ENCODE data around the gene WWTR1.

The WWTR1 gene

DNA sequence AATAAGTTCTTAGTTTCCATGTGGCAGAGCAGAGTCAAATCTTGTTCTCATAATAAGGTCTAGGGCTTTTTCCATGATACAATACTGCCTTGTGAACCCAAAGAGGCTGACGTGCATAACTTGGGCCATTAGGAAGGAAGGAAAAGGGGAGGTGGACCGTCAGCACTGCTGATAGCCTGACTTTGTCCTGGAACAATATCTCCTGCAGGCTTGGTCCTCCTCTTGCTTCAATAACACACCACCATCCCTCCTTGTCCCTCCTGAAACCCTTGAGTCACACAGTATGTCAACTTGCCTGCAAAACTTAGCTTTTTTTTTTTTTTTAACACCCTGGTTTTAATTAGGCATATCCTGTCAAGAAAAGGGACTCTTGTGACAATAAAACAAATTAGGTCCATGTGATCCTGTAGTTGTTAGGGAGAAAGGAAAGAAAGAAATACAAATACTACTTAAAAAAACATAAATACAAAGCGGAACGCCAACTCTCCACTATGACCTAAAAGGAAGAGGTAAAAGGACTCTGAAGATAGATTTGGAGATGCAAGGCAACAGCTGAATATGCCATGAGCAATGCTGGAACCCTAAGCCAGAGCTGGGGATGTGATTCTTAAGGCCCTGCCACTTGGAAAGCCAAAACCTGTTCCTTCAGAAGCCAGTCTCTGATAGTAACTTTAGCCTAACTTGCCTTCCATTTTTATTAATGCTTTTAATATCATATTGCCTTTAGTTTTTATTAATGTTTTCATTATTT lies 67.0 kb downstream of the WWTR1 start:
- no peak for DNase-seq

DNA sequence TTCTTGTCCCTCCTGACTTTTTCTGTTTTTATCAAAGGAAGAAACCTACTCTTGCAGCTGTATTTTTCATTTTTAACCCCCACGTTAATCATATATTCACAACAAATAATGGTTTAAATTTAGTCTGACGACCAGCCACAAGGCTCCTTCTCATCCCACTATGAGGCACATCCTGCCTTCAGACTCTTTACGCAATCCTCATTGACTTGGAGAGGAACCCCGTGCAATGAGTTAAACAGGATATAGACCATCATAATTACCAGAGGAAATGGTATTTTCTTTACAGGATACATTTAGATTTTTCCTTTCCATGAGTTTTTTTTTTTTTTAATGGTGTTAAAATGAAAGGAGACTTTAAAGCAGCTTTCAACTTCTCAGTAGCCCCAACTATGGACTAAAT lies 68.5 kb downstream of the WWTR1 start:
- DNase-seq: no peak

DNA sequence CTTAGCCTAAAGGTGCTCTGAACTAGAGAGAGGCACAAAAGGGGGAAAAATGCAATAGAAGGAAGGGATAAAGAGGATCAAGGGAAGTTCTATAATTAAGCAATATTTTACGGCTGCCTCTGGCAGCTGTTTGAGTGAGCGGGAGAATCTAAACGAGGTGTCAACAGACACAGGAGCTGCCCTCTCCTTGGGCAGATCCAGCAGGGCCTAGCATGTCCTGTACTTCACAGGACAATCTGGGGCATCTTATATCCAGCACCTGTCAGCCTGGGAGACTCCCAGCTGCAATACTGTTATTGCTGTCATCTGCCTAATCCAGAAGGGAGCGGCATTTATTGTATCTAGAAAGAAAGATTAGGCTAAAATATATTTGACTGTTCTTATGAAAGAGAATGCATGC lies 68.9 kb downstream of the WWTR1 start:
- no peak for DNase-seq

DNA sequence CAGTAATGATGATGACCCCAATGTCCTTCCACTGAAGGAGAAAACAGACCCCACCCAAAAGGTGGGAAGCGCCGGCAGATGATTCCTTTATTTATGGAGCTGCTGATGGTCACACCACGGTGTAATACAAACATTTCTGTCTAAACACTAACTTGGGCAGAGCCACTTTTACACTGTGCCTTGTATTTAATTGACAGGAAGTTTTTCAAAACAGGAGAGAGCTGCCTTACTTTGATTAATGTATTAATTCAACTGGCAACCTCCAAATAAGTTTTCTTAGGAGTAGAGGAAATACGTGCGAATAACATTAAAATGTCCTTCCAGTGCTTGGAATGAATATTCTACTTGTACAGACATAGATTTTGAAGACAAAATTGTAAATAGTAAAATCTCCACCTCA lies 70.4 kb downstream of the WWTR1 start:
- no peak for DNase-seq

DNA sequence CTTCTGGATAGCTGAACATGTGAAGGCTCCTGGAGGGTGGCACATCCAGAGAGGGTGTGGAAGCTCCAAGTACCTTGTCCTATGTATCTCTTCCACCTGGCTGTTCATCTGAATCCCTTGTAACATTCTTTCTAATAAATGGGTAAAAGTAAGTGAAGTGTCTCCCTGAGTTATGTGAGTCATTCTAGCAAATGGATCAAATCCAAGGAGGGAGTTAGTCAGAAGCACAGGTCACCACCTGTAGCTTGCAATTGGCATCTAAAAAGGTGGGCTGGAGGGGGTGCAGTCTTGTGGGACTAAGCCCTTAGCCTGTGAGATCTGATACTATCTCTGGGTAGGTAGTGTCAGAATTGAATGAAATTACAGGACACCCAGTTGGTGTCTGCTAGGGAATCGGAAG lies 71.0 kb downstream of the WWTR1 start:
- DNase-seq: no peak

DNA sequence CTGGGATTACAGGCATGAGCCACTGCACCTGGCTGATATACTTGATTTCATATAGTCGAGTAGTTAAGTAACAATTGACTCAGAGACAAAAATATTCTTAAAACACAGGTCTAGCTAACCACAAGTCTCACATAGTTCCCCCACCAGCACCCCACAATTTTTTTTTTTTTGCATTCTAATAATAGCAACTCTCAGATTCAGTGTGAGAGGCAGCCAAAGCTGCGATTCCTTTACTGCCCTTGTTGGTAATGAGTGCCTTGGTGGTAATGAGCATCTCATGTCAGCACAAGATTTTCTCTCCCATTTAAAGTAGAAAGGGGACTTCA lies 72.5 kb downstream of the WWTR1 start:
- no peak for DNase-seq

DNA sequence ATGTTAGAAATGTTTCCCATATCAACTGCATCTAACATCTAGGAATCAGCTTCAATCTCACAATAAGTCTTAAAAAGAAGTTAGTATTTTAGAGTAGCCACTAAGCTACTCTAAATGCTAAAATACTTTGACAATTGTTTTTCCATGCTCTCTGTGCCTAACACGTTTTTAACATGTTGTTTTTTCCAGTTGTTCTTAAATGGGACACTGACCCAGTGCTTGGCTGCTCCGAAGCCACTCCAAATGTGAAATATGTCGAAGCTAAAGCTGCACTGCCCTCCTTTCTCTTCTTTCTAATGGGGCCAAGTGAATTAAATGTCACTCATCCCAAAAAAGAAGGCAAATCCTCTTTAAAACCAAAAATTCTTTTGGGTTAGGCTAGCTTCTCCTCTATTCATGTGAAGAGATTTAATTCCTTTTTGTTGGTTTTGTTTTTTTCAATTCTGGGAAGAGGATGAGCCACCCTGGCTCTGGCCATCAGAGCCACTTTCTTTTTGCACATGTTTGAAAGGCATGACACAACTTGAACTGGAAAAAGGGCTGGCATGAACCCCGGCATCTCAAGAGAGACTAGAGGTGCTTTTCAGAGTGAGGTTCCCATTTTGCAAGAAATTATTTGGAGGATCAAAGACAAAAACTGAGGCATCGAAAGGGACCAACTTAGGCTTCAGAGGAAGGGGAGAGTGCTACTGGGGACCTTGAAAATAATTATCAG lies 73.7 kb downstream of the WWTR1 start:
- no peak for DNase-seq

DNA sequence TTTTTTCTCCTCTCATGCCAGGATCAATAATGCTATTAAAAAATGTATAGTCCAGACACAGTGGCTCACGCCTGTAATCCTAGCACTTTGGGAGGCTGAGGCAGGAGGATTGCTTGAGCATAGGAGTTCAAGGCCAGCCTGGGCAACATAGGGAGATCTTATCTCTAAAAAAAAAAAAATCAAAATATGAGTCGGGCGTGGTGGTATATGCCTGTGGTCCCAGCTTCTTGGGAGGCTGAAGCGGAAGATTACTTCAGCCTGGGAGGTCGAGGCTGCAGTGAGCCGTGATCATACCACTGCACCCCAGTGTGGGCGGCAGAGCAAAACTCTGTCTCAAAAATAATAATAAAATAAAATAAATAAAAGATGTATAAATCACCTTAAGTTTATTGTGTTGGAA lies 75.4 kb downstream of the WWTR1 start:
- DNase-seq: no peak

DNA sequence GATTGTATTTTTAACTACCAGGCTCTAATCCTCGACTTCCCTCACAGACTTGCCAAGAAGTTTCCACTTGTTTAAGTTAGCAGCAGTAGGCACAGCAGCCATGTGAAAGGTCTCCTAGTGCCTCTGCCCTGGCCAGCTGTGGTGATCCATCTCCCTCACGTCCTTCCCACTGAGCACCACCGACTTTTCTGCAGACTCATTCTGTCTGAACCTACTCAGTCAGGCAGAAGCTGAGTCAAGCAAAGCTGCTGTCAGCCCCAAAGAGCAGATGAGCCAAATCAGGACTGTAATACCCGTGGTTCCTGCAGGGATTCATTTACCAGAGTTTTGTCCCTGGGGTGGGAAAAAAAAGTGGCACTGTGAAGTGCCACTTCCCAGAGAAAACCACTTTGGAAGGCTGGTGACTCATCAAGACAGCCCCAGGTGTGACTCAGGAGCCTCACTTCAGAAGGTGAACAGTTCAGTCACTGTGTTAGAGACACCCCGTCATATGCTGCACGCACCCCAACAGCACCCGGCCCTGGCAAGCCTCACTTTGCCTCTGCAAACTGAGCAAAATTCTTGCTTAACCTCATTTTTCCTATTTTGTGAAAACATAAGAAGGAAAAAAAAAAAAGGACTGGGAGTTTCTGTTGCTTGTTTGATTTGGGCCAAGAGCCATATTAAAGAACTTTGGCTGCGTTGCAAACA lies 76.0 kb downstream of the WWTR1 start:
- peak; percentile 31 for DNase-seq

DNA sequence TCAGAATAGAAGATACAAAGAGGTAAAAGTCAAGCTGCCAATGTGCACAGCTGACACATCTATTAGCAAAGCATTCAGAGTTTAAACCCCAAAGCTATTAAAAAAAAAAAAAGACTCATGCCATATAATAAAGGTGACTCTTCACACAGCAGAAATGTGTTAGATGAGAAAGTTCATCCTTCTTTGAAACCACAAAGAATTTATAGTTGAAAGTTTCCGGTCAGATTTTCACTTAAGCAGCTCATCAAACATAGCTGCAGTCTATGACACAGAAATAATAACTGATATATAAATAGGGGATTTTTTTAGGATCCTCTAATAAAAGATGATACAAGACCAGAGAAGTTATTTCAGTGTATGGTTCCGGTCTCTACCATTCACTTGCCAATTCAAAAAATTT lies 76.6 kb downstream of the WWTR1 start:
- no peak for DNase-seq

DNA sequence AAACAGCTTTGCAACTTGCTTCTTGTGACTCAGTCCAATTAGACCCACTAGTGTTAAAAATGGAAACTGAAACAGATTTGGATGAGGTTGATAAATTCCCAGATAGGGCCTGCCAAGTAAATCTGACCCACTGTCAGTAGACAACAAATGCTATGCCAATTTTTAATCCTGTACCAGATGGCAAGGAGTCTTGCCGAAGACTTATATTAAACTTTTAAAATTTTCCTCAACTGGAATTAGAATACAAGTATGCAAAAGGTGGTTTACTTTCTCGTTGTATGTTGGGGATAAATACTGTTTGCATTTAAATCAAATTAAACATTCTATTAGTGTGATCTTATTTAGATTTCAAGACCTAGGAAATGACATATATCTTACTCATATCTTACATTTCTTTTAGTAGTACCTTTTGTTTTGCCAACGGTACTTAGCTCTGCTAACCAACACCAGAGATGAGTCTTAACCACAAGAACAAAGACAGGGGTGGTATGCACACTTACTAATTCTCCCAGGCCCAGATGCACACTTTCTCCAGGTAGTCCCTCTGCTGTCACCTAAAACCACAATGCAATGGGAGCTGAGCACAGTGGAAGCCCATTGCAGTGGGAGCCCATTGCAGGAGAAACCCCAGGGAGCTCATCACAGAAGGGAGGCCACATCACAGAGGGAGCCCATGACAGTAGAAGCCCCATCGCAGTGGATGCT lies 77.8 kb downstream of the WWTR1 start:
- DNase-seq: no peak

DNA sequence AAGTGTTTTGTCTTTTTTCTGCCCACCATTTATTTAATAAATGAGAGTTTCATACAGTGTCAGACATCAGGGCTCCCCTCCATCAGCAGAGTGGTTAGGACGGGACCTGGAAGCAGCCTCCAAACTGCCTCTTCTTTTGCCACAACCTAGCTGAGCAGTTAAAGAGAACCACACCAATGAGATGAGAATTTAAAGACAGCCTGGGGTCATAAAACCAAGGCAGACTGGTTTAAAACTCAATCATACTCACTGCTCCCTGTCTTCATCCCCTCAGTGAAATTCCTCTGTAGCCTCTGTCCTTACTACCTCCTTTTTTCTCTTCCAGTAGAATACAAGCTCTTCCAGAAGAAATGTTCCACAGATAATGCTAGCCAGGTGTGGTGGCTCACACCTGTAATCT lies 78.7 kb downstream of the WWTR1 start:
- DNase-seq: no peak

DNA sequence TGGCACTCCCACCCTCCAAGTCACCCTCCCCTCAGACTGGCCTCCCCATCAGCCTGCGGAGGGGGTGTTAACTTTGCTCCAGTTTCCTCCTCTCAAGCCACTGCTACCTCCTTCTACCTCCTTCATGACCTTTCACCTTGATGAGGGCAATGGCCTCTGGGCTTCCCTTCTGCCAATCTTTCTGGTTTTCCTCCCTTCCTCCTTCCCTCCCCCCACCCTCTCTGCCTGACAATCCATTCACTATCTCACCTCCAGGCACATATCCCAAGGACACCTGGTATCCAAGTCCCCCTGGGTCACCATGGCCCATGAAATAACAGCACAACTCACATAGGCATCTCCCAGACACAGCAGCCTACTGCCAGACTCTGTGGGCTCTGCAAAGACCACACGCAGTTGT lies 80.0 kb downstream of the WWTR1 start:
- DNase-seq: no peak

DNA sequence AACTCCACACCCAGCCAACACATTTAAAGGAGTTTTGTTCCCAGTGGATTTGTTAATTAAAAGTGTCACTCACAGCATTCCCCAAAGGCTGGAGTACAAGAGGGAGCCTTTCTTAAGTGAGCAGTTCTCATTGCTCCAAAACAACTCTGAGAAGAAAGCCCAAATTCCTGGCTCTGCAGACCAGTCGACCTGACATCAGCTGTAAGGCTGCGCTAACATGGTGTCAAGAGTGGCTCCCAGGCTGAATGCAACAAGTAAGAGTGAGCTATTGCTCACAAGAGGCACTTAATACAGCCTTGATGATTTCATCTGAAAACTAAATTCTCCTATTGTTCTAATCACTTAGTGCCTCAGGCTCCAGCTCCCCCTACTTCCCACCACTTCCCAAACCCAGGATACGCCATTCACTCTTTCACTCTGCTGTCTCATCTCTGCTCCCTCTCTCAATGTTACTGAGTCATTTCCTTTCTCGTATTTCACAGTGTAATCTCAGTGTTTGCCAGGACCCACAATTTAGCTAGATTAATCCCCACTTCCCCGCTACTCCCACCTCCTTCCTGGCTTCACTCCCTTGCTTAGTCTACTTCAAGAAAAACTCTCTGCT lies 81.8 kb downstream of the WWTR1 start:
- peak; percentile 33 for DNase-seq

DNA sequence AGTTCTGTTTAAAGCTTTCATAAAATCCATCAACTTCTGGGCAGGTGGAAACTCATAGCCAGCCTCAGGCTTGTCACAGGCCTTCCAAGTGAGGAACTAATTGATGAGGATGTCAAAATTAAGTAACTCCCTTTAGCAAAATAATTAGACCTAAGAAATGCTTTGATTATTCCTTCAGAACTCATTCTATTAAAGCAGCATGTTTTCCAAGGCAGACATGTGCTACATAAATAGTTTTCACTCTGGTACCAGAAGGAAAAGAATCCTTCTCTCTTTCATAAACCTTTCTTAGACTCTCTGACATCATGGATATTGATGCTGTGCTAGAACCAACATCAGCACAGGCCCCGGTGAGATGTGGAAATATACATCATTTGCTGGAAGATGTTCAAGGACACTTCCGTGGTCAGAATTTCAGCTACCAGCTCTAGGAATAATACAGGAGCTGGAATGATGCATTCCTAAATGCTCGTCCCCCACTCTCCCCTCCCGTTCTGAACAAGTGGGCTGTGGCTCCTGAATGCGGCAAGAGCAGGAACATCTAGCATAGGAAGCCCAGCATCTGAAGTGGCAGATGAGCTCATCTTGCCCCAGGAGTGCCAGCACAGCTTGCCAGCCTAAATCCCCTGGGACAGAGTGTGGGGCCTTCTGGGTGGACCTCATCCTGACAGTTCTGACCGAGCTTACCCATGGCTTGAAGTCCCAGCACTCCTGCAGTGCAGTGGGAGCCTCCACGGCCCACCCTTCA lies 82.4 kb downstream of the WWTR1 start:
- DNase-seq: no peak

DNA sequence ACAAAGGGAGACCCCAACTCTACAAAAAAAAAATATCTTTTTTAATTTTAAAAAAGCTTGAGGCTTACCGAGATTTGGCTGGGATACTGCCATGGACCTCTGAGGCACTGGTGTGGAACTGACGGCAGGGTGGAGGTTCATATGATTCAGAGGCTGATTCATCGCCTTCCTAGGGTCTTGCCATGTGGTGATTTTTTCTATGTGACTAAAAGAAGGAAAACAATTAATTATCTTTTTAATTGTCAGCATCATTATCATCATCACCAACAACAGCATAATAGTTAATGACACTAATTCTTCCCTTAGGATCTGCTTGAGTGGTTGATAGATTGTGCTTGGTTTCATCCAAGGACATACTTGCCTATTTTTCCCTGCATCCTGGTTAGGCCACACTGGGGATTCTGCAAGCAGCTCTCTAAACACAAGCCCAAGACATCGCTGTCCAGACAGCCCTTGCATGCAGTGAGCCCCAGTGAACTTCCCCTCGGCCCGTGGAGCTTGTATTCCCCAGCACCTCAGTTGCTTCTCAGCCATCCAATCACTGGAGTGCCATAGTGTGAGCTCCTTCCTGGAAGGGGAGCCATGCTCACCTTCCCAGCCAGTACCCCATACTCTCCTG lies 84.9 kb downstream of the WWTR1 start:
- no peak for DNase-seq

DNA sequence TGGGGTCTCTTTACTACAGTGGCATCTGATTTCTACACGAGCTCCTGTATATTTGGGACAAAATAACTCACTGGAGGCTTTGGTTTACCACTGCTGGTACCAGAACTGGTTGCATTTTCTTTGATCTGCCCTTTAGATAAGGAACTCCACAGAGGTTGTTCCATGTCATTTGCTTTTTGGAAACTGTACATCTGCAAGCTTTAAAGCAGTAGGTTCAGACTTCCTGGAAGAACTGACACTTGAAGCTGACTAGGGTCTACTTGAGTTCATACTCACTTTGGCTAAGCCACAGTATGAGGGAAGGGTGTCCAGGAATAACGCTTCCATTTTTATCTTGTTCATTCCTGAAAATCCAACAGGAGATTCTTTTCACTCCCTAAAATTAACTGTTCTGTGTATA lies 86.4 kb downstream of the WWTR1 start:
- DNase-seq: no peak

DNA sequence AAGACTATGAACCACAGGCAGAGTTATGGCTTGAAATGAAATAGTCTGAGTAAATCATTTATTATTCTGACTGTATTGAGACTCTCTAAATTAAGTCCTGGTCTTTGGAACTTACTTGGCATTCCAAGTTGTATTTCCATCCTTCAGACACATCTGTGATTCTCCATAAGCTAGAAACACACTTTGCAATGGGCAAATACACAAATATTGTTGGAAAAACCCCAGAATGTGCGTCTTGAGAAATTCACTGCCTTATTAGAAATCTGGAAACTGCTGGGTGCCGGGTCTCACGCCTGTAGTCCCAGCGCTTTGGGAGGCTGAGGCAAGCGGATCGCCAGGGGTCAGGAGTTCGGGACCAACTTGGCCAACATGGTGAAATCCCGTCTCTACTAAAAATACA lies 87.8 kb downstream of the WWTR1 start:
- DNase-seq: no peak

DNA sequence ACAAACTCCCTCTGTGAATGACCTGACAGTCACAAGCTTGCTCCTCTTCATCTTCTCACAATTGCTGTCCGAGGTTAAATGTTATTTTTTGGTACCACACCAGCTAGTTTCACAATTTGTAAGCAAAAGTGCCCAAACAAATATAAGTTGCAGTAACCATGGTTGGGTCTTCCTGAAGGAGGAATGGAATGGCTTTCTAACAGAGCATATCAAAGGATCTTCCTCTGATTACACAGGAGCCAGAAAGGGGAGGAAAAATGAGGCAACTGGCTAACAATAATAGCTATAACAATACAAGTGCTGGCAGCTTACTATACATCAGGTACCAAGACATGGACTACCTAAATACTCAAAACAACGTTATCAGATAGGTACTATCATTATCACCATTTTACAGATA lies 90.4 kb downstream of the WWTR1 start:
- no peak for DNase-seq

DNA sequence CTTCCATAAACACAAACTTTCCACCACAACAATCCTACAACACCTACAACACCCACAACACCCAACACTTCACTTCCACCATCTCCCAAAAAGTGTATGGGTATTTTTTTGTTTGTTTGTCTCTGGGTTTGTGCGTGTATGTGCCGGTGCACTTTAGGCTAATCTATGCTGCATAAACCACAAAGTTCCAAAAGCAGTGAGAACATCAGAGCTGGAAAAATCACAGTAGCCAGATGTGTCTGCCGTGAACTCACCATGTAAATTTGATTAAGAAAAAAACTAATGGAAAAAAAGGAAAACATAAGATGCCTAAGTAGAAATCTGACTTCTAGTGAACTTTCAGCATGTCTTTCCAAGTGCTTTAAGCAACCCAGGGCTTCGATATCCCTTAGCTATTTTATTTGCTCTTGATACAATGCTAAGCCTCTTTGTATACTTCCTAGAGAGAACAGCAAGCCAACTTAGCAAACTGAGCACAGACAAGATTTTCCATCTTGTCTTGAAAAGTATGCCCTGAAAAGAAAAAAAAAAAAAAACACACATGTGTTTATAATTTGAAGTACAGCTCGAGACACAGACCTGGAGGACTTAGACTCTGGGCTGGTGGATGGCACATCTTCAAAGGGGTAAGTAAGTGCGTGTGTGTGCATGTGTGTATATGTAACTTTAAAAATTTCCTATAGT lies 91.4 kb downstream of the WWTR1 start:
- DNase-seq: no peak

DNA sequence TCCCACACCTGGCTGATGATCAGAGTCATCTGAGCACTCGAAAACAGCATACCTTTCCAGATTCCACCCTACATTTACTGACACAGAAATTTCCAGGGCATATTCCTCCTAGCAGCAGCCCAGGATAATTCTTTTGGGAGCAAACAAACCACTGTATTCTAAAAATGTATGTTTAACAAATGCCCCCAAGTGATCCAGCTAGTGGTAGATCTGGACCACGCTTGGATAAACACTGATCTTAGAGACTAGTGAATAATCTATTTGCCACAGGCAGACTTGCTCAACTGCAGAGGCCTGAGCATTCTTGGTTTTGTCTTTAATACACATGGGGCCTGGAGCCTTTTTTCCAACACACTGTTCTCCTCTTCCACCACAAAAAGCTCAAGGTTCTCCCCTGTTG lies 93.7 kb downstream of the WWTR1 start:
- DNase-seq: no peak

DNA sequence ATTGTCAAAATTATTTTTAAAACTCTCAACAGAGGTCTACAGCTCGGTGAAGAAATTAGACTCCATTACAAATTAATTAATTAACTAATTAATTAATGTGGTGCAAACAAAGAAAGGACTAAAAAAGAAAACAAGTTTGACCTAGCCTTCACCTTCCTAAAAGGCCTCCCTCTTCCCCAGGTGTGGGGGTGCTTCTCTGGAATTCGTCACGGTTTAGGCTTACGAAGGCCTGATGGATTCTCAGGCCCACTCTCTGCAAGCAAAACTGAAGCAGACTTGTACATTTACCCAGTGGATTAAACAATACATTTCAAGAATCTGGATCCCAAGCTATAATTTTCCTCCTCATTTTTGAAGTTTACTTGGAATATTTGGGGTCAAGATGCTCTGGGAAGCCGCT lies 94.7 kb downstream of the WWTR1 start:
- no peak for DNase-seq

Measured in 8988T (cell line).